Gastroesophageal sphincter (tissue), 3 donors: Measurements from ENCODE around the gene SLC50A1.

Experiments used
- CTCF ChIP-seq, 4 experiments: fragments of 200-600 bp in 2 of 4; fragments of 450-650 bp in 2 of 4; sonication (generic) in 1 of 4; IDR thresholded peaks; one replicate each; pipeline ENCODE4 v1.5.1; 2017 to 2019; ENCODE audit warnings: antibody characterized with exemption in 4 of 4, mild to moderate bottlenecking in 2 of 4, moderate library complexity in 2 of 4
- POLR2A ChIP-seq, 2 donors: fragments of 450-650 bp; IDR thresholded peaks; one replicate each; pipeline ENCODE4 v1.6.1; 2017; ENCODE audit warnings: antibody characterized with exemption in 2 of 2, mild to moderate bottlenecking in 2 of 2, moderate library complexity in 1 of 2

GRCh38 chr1:155130272-155131006 lies 5.2 kb upstream of the SLC50A1 start:
- no peak for TF ChIP-seq POLR2A (IDR thresholded peaks at IDR 0.05)
- no peak for TF ChIP-seq CTCF (IDR thresholded peaks at IDR 0.05)
